ENCODE measurements around the gene C9orf153.
"Not testable (repeated sequence)": the region's sequence is repeated elsewhere in the genome, so short reads cannot be mapped to it uniquely, and the experiment has no call there.

The C9orf153 gene

GRCh38 chr9:86263876-86264275 lies 4.4 kb upstream of the C9orf153 start:
- no peak for DNase-seq (ENCODE audit: low read depth)

- no peak for DNase-seq (ENCODE audit: low read depth)
These were observed 3.0 kb upstream of the C9orf153 start for GRCh38 chr9:86262492-86262891.

DNA sequence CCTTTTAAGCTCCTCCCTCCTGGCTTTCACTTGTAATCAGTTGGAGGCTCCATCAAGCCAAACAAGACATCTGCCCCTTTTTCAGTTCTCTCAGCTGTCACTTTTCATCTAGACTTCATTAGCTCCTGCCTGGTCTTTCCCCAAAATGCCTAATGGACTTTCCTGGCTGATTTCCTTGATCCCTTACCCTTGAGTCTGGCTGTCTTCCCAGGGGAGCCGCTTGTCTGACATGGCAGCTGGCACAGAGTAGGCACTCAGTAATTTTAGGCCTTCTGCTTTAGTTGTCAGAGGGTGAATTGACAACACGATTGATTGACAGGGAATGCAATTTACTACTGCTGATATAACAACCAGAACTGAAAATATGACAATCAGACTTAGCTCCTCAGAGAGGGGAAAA lies 2.1 kb downstream of the C9orf153 start:
- DNase-seq (ENCODE audit: low read depth): no peak

- no peak for DNase-seq (ENCODE audit: low read depth)
These were observed 2.8 kb downstream of the C9orf153 start for GRCh38 chr9:86256653-86257052.

DNA sequence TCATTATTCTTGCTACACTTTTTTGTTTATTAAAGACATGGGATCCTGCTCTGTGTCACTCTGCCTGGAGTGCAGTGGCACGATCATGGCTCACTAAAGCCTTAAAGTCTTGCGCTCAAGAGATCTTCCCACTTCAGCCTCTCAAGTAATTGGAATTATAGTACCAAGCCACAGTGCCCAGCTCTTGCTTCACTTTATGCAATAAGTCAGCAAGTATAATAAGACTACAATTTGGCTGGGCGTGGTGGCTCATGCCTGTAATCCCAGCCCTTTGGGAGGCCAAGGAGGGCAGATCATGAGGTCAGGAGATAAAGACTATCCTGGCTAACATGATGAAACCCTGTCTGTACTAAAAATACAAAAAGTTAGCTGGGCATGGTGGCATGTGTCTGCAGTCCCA lies 5.9 kb downstream of the C9orf153 start:
- no peak for DNase-seq (ENCODE audit: low read depth)

DNA sequence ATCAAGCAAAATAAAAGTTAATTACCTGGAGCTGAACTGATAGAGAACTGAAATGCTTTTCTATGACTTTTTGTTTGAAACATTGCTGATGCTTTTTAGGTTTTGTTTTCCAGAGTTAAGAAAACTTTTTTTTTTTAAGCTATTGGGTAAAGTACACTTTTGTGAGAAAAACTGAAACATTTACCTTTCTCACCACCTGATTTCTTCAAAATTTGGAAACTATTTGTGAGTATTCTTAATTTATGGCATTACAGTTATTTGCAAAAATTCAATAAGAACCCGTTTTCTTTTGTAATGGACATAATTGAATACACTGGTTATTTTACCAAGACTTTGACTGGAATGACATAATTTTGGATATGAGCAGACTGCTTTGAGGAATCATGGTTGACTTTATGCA lies 6.6 kb downstream of the C9orf153 start:
- no peak for DNase-seq (ENCODE audit: low read depth)

- no peak for DNase-seq (ENCODE audit: low read depth)
These were observed 9.3 kb downstream of the C9orf153 start for GRCh38 chr9:86250123-86250522.

GRCh38 chr9:86248746-86249145 lies 10.7 kb downstream of the C9orf153 start:
- no peak for DNase-seq (ENCODE audit: low read depth)

GRCh38 chr9:86246752-86247161 lies 12.7 kb downstream of the C9orf153 start:
- peak; percentile 39 for DNase-seq (ENCODE audit: low read depth)

DNA sequence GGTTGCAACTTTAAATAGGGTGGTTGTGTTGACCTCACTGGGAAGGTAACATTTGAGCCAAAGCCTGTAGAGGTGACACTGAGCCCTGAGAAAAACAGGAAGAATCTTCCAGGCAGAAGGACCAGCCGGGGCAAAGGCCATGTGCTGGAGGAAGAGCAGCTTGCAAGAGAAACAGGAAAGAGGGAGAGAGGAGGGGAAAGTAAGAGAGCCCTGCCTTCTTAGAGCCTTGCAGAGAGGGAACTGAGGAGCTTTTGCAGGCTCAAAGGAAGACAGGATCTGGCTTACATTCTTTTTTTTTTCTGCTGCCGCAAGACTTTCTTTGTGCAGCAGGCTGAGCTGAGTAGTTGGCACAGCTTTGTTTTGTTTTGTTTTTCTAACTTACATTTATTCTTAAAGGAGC lies 17.4 kb downstream of the C9orf153 start:
- DNase-seq (ENCODE audit: low read depth): no peak

DNA sequence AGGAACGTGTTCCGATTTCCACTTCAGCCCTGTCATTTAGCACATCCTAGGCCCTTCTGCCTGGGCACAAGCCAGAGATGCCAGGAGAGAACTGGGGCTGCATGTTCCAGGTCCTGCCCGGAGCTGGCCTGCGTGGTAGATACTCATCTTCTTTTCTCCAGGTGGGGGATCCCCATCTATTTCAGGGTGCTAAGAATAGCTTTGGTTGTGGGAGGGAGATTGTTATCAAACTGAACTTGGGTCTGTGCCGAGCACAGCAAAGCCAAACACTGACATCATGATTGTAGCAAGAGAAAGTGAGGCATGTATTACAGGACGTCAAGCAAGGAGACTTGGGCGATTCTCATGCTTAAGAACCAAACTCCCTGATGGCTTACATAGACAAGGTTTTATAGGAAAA lies 18.2 kb downstream of the C9orf153 start:
- DNase-seq (ENCODE audit: low read depth): no peak

DNA sequence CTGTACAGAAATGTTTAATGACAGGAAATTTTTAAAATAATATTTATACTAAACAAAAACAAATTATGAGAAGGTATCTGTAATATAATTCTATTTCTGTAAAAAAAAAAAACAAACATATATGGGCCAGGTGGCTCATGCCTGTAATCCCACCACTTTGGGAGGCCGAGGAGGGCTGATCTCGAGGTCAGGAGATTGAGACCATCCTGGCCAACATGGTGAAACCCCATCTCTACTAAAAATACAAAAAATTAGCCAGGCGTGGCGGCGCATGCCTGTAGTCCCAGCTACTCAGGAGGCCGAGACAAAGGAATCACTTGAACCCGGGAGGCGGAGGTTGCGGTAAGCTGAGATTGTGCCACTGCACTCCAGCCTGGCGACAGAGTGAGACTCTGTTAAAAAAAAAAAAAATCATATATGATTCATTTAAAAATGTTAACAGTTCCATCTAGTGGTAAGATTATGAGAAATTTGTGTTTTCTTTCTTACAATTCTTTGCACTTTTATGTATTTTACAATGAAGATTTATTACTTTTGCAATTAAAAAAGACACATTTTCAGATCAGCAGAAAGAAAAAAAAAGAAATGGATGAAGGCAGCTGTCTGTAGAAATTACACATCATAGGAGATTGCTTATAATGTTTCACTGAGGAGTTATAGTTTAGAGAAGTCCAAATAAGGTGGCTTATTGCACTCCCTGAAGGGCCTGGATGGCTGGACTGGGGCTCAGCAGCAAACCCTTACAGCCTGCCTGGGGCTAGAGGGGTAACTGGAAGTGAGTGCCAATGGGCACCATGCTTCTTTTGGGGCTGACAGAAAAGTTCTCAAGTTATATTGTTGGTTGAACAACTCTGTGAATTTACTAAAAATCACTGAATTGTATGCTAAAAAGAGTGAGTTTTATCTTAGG lies 20.3 kb downstream of the C9orf153 start:
- no peak for DNase-seq (ENCODE audit: low read depth)

DNA sequence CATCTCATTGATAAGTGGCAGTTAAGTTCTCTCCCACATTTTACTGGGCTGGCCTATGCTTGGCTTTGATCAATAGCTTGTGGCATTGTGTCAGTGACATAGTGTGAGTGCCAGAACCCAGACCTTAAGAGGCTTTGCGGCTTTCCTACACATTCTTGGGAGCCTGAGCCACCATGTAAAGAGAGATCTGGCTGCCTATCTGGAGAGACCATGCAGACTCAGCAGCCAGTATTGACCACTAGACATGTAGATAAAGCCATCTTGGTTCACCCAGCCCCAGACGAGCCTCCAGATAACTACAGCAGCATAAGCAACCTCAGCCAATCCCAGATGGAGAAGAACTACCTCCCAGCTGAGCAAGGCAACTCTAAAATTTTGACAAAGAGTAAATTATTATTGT lies 28.6 kb downstream of the C9orf153 start:
- DNase-seq (ENCODE audit: low read depth): no peak

DNA sequence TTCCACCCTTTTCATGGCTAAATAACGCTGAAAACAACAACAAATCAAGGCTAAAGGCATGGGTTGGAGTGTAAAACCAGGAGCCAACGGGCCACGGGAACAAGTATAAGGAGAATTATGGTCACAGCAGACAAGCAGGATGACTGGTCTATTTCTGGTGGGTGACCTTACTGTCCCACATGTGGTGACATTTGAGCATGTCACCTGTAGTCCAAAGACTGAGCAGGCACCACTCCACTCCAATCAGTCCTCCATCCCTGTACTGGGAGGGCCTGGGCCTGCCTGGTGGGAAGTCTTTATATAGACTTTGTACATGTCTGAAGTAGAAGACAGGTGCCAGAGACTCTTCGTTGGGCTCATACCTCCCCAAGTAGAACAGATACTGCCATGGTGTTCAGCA lies 36.8 kb downstream of the C9orf153 start:
- DNase-seq (ENCODE audit: low read depth): no peak

DNA sequence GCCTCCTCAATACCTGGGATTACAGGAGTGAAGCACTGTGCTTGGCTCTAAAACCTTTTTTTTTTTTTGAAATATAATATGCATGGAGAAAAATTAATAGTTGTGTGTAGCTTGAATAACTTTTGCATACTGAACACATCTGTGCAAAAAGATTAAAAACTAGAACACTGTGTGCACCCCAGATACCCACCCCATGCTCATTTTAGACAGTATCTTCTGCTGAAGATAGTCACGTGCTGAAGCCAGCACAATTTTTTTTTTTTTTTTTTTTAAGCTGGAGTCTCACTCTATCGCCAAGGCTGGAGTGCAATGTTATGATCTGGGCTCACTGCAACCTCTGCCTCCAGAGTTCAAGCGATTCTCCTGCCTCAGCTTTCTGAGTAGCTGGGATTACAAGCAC lies 39.9 kb downstream of the C9orf153 start:
- no peak for DNase-seq (ENCODE audit: low read depth)

DNA sequence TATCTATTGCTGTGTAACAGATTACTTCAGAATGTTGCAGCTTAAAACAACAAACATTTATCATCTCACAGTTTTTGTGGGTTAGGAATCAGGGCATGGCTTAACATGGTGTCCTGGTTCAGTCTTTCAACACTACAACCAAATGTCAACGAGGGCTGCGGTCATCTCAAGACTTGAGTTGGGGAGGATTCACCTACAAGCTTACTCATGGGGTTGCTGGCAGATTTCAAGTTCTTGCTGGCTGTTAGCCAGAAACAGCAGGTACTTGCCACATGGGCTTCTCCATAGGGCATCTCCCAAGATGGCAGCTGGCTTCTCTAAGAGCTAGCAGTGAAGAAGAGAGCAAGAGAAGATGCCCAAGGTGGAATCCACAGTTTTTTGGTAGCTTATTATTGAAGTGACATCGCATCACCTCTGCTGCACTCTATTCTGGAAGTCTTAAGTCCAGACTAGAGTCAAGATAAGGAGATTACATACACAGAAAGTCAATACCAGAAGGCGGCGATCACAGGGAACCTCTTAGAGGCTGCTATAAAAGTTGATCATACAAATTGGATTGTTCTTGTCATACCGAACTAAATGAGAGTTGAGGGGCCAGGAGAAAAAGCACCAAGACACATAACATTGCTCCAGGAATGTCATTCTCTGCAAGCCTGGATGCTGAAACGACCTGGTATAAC lies 42.2 kb downstream of the C9orf153 start:
- no peak for DNase-seq (ENCODE audit: low read depth)

DNA sequence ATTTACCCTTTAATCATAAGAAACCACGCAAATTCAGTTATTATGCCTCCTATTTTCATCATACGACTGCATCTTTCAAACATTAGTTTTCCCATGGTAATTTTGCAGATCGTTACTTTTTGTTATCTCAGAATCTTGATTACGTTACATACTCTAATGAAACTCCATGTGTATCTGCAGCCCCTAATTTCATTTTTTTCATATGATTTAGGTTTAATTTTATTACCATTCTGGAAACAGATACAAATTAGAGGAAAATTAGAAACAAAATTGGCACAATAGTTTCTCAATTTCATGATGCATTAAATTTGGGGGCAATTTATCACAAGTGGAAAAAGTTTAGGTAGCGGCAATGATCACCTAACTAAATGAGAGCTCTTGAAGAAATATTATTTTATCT lies 52.3 kb downstream of the C9orf153 start:
- DNase-seq (ENCODE audit: low read depth): no peak

- DNase-seq (ENCODE audit: low read depth): peak; percentile 55
These were observed 57.0 kb downstream of the C9orf153 start for GRCh38 chr9:86202338-86202882.

GRCh38 chr9:86201474-86202337 lies 57.8 kb downstream of the C9orf153 start:
- no peak for DNase-seq (ENCODE audit: low read depth)

DNA sequence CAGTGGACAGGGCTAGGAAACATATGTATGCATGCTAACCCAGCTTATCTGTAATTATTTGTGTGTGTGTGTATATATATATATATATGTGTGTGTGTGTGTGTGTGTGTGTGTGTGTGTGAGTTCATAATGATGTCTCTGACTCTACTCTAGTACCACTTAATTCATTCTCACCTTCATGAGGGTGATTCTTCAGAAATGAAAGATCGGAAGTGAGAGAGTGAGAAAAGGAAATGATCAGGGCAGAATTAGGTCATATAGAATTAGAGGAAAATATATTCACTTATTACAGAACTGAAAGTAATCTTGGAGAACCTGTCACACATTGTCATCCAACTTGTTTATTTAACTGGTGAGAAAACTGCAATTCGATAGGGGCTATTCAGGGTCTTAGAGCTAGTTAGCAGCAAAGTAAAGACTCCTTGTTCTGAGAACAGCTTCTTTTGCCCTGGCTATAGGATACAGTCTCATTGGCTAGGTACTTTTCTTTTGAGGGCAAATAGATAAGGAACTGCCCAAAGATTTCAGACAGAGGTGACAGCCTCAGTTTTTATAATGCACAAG lies 58.8 kb downstream of the C9orf153 start:
- DNase-seq (ENCODE audit: low read depth): no peak

- no peak for DNase-seq (ENCODE audit: low read depth)
These were observed 66.4 kb downstream of the C9orf153 start for GRCh38 chr9:86193088-86193487.

DNA sequence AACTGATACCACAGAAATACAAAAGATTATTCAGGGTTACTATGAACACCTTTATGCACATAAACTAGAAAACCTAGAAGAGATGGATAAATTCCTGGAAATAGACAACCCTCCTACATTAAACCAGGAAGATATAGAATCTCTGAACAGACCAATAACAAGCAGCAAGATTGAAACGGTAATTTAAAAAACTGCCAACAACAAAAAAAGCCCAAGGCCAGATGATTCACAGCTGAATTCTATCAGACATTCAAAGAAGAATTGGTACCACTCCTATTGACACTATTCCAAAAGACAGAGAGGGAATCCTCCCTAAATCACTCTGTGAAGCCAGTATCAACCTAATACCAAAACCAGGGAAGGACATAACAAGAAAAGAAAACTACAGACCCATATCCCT lies 68.8 kb downstream of the C9orf153 start:
- not testable (repeated sequence) for DNase-seq (ENCODE audit: low read depth)

All from fibroblast of gingiva (primary cell).